T-helper 2 cell (primary cell): ENCODE data around the gene PDGFA.
"Not testable (repeated sequence)": the region's sequence is repeated elsewhere in the genome, so short reads cannot be mapped to it uniquely, and the experiment has no call there.

Experiments used
- DNase-seq, 5 experiments: peaks; one replicate each; pipeline versions ENCODE4 v3.0.0 to v3.0.0-alpha.2; 2012 to 2022

Gene PDGFA

GRCh38 chr7:552151-552867, 32.7 kb upstream of the PDGFA start:
- not testable (repeated sequence) for DNase-seq

- DNase-seq = not testable (repeated sequence)
These were observed 31.9 kb upstream of the PDGFA start for GRCh38 chr7:551615-551970.

- no peak for DNase-seq
These were observed 31.4 kb upstream of the PDGFA start for GRCh38 chr7:550881-551614.

- DNase-seq = no peak
These were observed 30.4 kb upstream of the PDGFA start for GRCh38 chr7:549891-550625.

GRCh38 chr7:549066-549890, 29.6 kb upstream of the PDGFA start:
- DNase-seq = no peak

- DNase-seq = no peak
These were observed 28.8 kb upstream of the PDGFA start for GRCh38 chr7:548401-548800.

GRCh38 chr7:545470-545869, 25.8 kb upstream of the PDGFA start:
- no peak for DNase-seq

GRCh38 chr7:544338-545221, 24.9 kb upstream of the PDGFA start:
- DNase-seq = no peak

- DNase-seq = no peak
These were observed 24.1 kb upstream of the PDGFA start for GRCh38 chr7:543501-544337.

- no peak for DNase-seq
These were observed 23.3 kb upstream of the PDGFA start for GRCh38 chr7:542713-543500.

GRCh38 chr7:542131-542712, 22.6 kb upstream of the PDGFA start:
- DNase-seq = no peak

GRCh38 chr7:541661-542060, 22.0 kb upstream of the PDGFA start:
- no peak for DNase-seq

- no peak for DNase-seq
These were observed 21.4 kb upstream of the PDGFA start for GRCh38 chr7:540997-541396.

- no peak for DNase-seq
These were observed 20.9 kb upstream of the PDGFA start for GRCh38 chr7:540579-540978.

- no peak for DNase-seq
These were observed 20.2 kb upstream of the PDGFA start for GRCh38 chr7:539731-540411.

GRCh38 chr7:538764-539685, 19.4 kb upstream of the PDGFA start:
- DNase-seq = no peak

GRCh38 chr7:537911-538634, 18.4 kb upstream of the PDGFA start:
- no peak for DNase-seq
